Measurements from ENCODE around the gene IQGAP2. TPM values are rescaled to one million over a fixed set of nuclear protein-coding genes. Genes with fewer than 3 reads are reported as not detected.
"Not testable (repeated sequence)": the region's sequence is repeated elsewhere in the genome, so short reads cannot be mapped to it uniquely, and the experiment has no call there.

Gene IQGAP2
- total RNA-seq, 1 donor from 2014 or later, result 43.5 TPM

GRCh38 chr5:76500633-76501393, 97.7 kb downstream of the IQGAP2 start:
- DNase-seq, result no peak

GRCh38 chr5:76503929-76504328, 100.8 kb downstream of the IQGAP2 start:
- no peak for DNase-seq

GRCh38 chr5:76504901-76505564, 101.9 kb downstream of the IQGAP2 start:
- no peak for DNase-seq

GRCh38 chr5:76513476-76513875, 110.4 kb downstream of the IQGAP2 start:
- DNase-seq, result peak; percentile 66

GRCh38 chr5:76514292-76514691, 111.2 kb downstream of the IQGAP2 start:
- DNase-seq, result no peak

- no peak for DNase-seq
These were observed 111.6 kb downstream of the IQGAP2 start for GRCh38 chr5:76514713-76515112.

- no peak for DNase-seq
These were observed 114.2 kb downstream of the IQGAP2 start for GRCh38 chr5:76517334-76517733.

GRCh38 chr5:76518246-76518645, 115.2 kb downstream of the IQGAP2 start:
- not testable (repeated sequence) for DNase-seq

GRCh38 chr5:76521240-76521758, 118.2 kb downstream of the IQGAP2 start:
- peak; percentile 99 for DNase-seq

- DNase-seq, result no peak
These were observed 119.2 kb downstream of the IQGAP2 start for GRCh38 chr5:76522103-76522935.

- DNase-seq, result no peak
These were observed 121.2 kb downstream of the IQGAP2 start for GRCh38 chr5:76524101-76524835.

GRCh38 chr5:76524868-76525267, 121.8 kb downstream of the IQGAP2 start:
- DNase-seq, result peak; percentile 60

- no peak for DNase-seq
These were observed 122.9 kb downstream of the IQGAP2 start for GRCh38 chr5:76525956-76526355.

- peak; percentile 63 for DNase-seq
These were observed 124.0 kb downstream of the IQGAP2 start for GRCh38 chr5:76526950-76527583.

- no peak for DNase-seq
These were observed 124.6 kb downstream of the IQGAP2 start for GRCh38 chr5:76527685-76528161.

GRCh38 chr5:76528547-76529331, 125.7 kb downstream of the IQGAP2 start:
- no peak for DNase-seq

- DNase-seq, result no peak
These were observed 126.6 kb downstream of the IQGAP2 start for GRCh38 chr5:76529464-76530344.

GRCh38 chr5:76532052-76532451, 129.0 kb downstream of the IQGAP2 start:
- no peak for DNase-seq

- DNase-seq, result no peak
These were observed 129.9 kb downstream of the IQGAP2 start for GRCh38 chr5:76532973-76533372.
